Tibial nerve (tissue), 4 donors: Measurements from ENCODE around the gene SMIM29.

ENCODE experiments used
- EP300 ChIP-seq, 2 donors: sonication (generic); formaldehyde crosslinking; IDR thresholded peaks; one replicate each; pipeline ENCODE4 v1.6.1; 2017; ENCODE audit warnings: antibody characterized with exemption in 2 of 2, mild to moderate bottlenecking in 1 of 2
- TF ChIP-seq, protein P1 (sequence below), 5 experiments: fragments of 200-600 bp in 3 of 5; fragments of 450-650 bp in 2 of 5; sonication (generic) in 3 of 5; IDR thresholded peaks; one replicate each; pipeline ENCODE4 v1.5.1; 2016 to 2019; ENCODE audit warnings: antibody characterized with exemption in 5 of 5, mild to moderate bottlenecking in 3 of 5, moderate library complexity in 2 of 5

DNA sequence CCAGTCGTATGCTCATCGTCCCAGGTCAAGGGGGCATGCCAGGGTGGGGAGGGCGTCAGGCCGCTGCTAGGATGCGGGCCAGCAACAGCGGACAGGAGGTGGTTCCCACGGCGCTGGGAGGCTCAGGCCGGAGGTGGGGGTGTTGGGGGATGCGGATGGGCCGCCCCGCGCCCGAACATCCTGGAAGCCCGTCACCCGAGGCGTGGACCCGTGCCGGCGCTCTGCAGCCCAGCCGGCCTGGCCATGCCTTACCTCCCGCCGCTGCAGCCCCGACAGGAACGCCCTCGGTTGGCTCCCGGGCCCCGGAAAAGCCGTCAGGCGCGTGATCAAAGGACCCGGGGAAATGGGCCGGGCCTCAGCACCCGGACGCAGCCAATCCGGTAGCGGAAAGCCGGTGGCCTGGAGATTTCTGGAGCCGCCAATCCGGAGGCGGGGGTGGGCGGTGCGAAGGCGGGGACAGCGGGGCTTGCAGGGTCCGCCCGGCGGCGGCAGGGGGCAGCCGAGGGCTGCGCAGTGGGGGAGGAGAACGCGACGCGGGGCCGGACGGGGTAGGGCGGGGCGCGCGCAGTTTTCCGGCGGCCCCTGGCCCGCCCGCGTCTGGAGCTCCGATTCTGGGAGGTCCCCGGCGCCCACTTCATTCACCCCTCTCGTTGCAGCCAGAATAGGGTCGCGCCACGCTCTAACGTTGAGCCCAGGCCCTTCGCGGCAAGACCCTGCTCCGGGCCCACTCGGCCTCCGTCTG lies at the start of gene SMIM29:
- TF ChIP-seq, protein P1, sequence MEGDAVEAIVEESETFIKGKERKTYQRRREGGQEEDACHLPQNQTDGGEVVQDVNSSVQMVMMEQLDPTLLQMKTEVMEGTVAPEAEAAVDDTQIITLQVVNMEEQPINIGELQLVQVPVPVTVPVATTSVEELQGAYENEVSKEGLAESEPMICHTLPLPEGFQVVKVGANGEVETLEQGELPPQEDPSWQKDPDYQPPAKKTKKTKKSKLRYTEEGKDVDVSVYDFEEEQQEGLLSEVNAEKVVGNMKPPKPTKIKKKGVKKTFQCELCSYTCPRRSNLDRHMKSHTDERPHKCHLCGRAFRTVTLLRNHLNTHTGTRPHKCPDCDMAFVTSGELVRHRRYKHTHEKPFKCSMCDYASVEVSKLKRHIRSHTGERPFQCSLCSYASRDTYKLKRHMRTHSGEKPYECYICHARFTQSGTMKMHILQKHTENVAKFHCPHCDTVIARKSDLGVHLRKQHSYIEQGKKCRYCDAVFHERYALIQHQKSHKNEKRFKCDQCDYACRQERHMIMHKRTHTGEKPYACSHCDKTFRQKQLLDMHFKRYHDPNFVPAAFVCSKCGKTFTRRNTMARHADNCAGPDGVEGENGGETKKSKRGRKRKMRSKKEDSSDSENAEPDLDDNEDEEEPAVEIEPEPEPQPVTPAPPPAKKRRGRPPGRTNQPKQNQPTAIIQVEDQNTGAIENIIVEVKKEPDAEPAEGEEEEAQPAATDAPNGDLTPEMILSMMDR (IDR thresholded peaks at IDR 0.05): peak; percentile 98 to 100 (median 99)
- peak; percentile 95 for TF ChIP-seq EP300 (IDR thresholded peaks at IDR 0.05)
